Transverse colon (tissue), 4 donors: ENCODE results near the gene PAWR. TPM values are rescaled to one million over a fixed set of nuclear protein-coding genes. Genes with fewer than 3 reads are reported as not detected.
A peak's percentile ranks its signal among the peaks of the same experiment; 100 is the strongest.

ENCODE experiments used
- DNase-seq: peaks from one replicate; pipeline ENCODE4 v3.0.0-alpha.2; 2019
- H3K27ac ChIP-seq, 4 donors: fragments of 200-600 bp; sonication (generic); 2 replicates each; pipeline ENCODE4 v1.5.1; 2016 to 2018; ENCODE audit warnings: inconsistent platforms in 4 of 4
- H3K27me3 ChIP-seq: fragments of 200-600 bp; sonication (generic); 2 replicates; pipeline ENCODE4 v1.5.1; 2017; ENCODE audit warnings: inconsistent platforms
- H3K36me3 ChIP-seq, 4 donors: fragments of 200-600 bp; sonication (generic); 2 replicates each; pipeline ENCODE4 v1.5.1; 2017 to 2019; ENCODE audit warnings: inconsistent platforms in 4 of 4
- H3K4me1 ChIP-seq, 4 donors: fragments of 200-600 bp; sonication (generic); 2 replicates each; pipeline ENCODE4 v1.5.1; 2017 to 2020; ENCODE audit warnings: inconsistent platforms in 4 of 4
- H3K4me3 ChIP-seq, 4 donors: fragments of 200-600 bp; sonication (generic); 1 replicate in 1 of 4; 2 replicates in 3 of 4; pipeline versions ENCODE4 v1.5.1 to v1.6.1; 2017 to 2019; ENCODE audit warnings: inconsistent platforms in 4 of 4
- H3K9me3 ChIP-seq, 2 donors: fragments of 200-600 bp; sonication (generic); 2 replicates each; pipeline ENCODE4 v1.5.1; 2017 to 2019; ENCODE audit warnings: inconsistent platforms in 2 of 2
- EP300 ChIP-seq: sonication (generic); formaldehyde crosslinking; IDR thresholded peaks from one replicate; pipeline ENCODE4 v1.6.1; 2017; ENCODE audit warnings: antibody characterized with exemption, low read depth
- POLR2A ChIP-seq: fragments of 450-650 bp; IDR thresholded peaks from one replicate; pipeline ENCODE4 v1.6.1; 2016; ENCODE audit warnings: antibody characterized with exemption, mild to moderate bottlenecking, moderate library complexity
- POLR2AphosphoS5 ChIP-seq, 3 donors: sonication (generic); formaldehyde crosslinking; IDR thresholded peaks; one replicate each; pipeline ENCODE4 v1.6.1; 2016; ENCODE audit warnings: antibody characterized with exemption in 3 of 3
- WGBS, 2 donors: methylation state at CpG; one replicate each; pipeline ENCODE4 v1.1.5; 2018; ENCODE audit warnings: low coverage in 1 of 2; 5-methylcytosine and 5-hydroxymethylcytosine counted together
- in situ Hi-C, 4 donors: fragments of 200-750 bp; cut with MboI; loops; one replicate each; pipeline versions ENCODE4 v1.15.0 to v1.15.1; 2017; ENCODE audit warnings: low sequenced_read_pairs in 3 of 4, low pct_ligation_motif_present in 1 of 4, low pct_unique_long_range_greater_than_20kb in 1 of 4
- intact Hi-C: fragments of 100-400 bp; cut with DNase I; formaldehyde crosslinking; loops from one replicate; pipeline ENCODE4 v1.15.1; 2023; ENCODE audit warnings: low total_unique reads
- total RNA-seq, 4 donors: library from RNA; depleted of rRNA; stranded (reverse); fragments of >200 nt; gene quantifications; one replicate each; pipeline ENCODE4 v1.1.0, GENCODE V29; 2016
- TF ChIP-seq, protein P1 (sequence below), 5 experiments: fragments of 200-600 bp in 3 of 5; fragments of 450-650 bp in 2 of 5; sonication (generic) in 3 of 5; IDR thresholded peaks; 1 replicate in 2 of 5; 2 replicates in 3 of 5; pipeline ENCODE4 v1.5.1; 2016 to 2017; ENCODE audit warnings: antibody characterized with exemption in 5 of 5, inconsistent platforms in 3 of 5, mild to moderate bottlenecking in 2 of 5, moderate library complexity in 1 of 5

PAWR gene
- total RNA-seq, 4 donors from 2014 or later, result 82.3 to 188 (median 115) TPM

DNA sequence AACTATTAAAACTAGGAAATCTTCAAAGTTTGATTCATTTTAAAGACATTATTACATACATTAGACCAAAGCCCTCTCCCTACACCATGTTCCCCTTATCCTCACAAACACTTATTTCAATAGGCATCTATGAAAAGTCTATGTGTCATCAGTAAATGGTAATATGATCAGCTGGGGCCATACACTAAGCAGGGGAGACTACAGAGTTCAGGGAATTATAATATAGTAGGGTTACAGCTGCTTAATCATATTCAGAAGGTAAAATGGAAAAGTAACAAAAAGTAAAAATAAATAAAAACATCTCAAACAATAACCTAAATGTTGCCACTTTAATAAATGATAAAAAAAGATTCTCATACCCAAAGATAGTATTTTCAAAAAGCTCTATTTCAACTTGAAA is 29.1 kb downstream of the PAWR start:
- in situ Hi-C loops (no loop called here), intact Hi-C loops (no loop called here)
- H3K36me3 ChIP-seq, result no peaks in the 10 kb centered on the region
- peak overlapping the region in 1 of 4 donors; percentile 65 for H3K27ac ChIP-seq
- TF ChIP-seq POLR2AphosphoS5 (IDR thresholded peaks at IDR 0.05), result no peak
- H3K4me1 ChIP-seq, result peaks cover 12 to 65% (median 18%) of the 10 kb centered on the region in 4 donors
- no peaks in the 10 kb centered on the region for H3K9me3 ChIP-seq
- H3K27me3 ChIP-seq, result no peaks in the 10 kb centered on the region
- no peak overlapping the region for H3K4me3 ChIP-seq
- DNase-seq, result no peak

- in situ Hi-C loops (no loop called here), intact Hi-C loops (no loop called here)
- peak overlapping the region; percentile 65 to 76 (median 72) for H3K27ac ChIP-seq
- TF ChIP-seq POLR2AphosphoS5 (IDR thresholded peaks at IDR 0.05) (peak in 1 of 3 donors; percentile 20), POLR2A (no peak), EP300 (no peak)
- TF ChIP-seq, protein P1, sequence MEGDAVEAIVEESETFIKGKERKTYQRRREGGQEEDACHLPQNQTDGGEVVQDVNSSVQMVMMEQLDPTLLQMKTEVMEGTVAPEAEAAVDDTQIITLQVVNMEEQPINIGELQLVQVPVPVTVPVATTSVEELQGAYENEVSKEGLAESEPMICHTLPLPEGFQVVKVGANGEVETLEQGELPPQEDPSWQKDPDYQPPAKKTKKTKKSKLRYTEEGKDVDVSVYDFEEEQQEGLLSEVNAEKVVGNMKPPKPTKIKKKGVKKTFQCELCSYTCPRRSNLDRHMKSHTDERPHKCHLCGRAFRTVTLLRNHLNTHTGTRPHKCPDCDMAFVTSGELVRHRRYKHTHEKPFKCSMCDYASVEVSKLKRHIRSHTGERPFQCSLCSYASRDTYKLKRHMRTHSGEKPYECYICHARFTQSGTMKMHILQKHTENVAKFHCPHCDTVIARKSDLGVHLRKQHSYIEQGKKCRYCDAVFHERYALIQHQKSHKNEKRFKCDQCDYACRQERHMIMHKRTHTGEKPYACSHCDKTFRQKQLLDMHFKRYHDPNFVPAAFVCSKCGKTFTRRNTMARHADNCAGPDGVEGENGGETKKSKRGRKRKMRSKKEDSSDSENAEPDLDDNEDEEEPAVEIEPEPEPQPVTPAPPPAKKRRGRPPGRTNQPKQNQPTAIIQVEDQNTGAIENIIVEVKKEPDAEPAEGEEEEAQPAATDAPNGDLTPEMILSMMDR (IDR thresholded peaks at IDR 0.05), result no peak
- H3K27me3 ChIP-seq, result no peaks in the 10 kb centered on the region
- H3K36me3 ChIP-seq, result no peaks in the 10 kb centered on the region
- 25 to 27% methylated on average over 1 of the region's 1 CpG for WGBS, 2 donors
- no peak for DNase-seq
- no peaks in the 10 kb centered on the region for H3K9me3 ChIP-seq
- no peak overlapping the region for H3K4me3 ChIP-seq
- peaks cover 2 to 49% (median 19%) of the 10 kb centered on the region in 4 donors for H3K4me1 ChIP-seq
Observed at GRCh38 chr12:79659961-79660431, 30.8 kb downstream of the PAWR start.

DNA sequence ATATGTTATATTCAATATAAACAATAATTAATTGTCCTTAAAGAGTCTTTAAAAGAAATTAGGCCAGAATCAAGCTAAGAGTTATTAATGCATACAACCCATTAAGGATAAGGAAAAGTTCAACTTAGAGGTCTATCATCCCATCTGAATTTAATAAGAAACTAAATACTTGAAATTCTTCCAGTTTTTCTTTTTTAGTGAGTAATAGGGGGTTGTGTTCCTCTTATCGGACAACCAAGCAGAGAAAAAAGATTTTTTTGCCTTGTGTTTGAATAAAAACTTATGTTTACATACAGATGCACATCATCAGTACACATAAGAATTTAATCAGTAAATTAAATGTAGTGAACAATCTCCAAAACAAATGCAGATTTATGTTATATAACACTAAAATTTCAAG is 32.5 kb downstream of the PAWR start:
- peak overlapping the region in 1 of 4 donors; percentile 65 for H3K27ac ChIP-seq
- intact Hi-C loops, result no loop called here
- TF ChIP-seq EP300, result no peak
- TF ChIP-seq POLR2AphosphoS5 (IDR thresholded peaks at IDR 0.05), result no peak
- no peak for TF ChIP-seq POLR2A
- TF ChIP-seq, protein P1 (IDR thresholded peaks at IDR 0.05), result no peak
- no peak for DNase-seq
- peaks cover 2 to 57% (median 21%) of the 10 kb centered on the region in 4 donors for H3K4me1 ChIP-seq
- H3K36me3 ChIP-seq, result no peaks in the 10 kb centered on the region
- no peak overlapping the region for H3K4me3 ChIP-seq
- H3K9me3 ChIP-seq, result no peaks in the 10 kb centered on the region
- 74 to 76% methylated on average over 1 of the region's 1 CpG for WGBS, 2 donors
- no peaks in the 10 kb centered on the region for H3K27me3 ChIP-seq
- in situ Hi-C loops, result no loop called here

DNA sequence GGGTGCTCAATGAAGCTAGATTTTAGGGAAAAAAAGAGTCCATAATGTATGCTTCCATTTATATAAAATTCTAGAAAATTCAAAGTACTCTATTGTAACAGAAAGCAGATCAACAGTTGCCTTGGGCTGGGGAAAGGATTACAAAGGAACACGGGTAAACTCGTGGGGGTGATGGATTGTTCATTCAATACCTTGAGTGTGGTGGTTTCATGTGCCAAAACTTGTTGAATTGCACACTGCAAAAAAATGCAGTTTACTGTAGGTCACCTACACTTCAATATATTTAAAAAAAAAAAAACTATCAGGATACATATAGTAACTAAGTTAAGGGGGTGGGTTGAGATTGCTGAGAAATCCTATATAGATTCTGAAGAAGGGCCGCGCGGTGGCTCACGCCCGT is 33.6 kb downstream of the PAWR start:
- Histone ChIP-seq H3K27me3 (no peaks in the 10 kb centered on the region), H3K9me3 (no peaks in the 10 kb centered on the region), H3K36me3 (no peaks in the 10 kb centered on the region), H3K4me3 (no peak overlapping the region), H3K4me1 (peaks cover 2 to 48% (median 20%) of the 10 kb centered on the region in 4 donors), H3K27ac (no peak overlapping the region)
- WGBS, 2 donors, result 97% methylated on average over 7 of the region's 7 CpGs; no CpG with 5 or more reads in 1 of the 2 donors
- in situ Hi-C loops, result no loop called here
- no peak for DNase-seq
- TF ChIP-seq POLR2A (no peak), EP300 (no peak), POLR2AphosphoS5 (IDR thresholded peaks at IDR 0.05) (no peak)
- TF ChIP-seq, protein P1 (IDR thresholded peaks at IDR 0.05), result no peak
- intact Hi-C loops, result no loop called here

DNA sequence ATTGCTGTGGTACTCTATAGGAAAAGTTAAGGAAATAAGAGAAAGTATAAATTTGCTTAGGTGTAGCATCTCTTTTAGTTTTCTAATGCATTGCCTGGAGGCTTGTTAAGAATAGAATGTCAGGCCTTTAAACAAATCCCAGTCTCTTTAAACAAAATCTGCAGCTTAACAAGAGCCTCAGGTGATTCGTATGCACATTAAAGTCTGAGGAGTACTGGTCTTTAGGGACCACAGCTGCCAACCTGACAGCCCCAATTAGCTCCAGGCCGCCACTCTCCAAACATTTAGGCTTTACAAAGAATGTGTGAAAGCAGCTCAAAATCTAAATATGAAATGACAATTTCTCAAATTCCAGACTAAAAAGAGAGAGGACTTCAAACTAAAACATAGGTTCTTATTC is 35.7 kb downstream of the PAWR start:
- intact Hi-C loops, result no loop called here
- Histone ChIP-seq H3K36me3 (no peaks in the 10 kb centered on the region), H3K9me3 (no peaks in the 10 kb centered on the region), H3K27me3 (no peaks in the 10 kb centered on the region), H3K27ac (no peak overlapping the region), H3K4me1 (peaks cover 0 to 38% (median 14%) of the 10 kb centered on the region in 4 donors), H3K4me3 (no peak overlapping the region)
- WGBS, 2 donors, result 86% methylated on average over 2 of the region's 2 CpGs; no CpG with 5 or more reads in 1 of the 2 donors
- DNase-seq, result no peak
- in situ Hi-C loops, result no loop called here
- TF ChIP-seq POLR2AphosphoS5 (IDR thresholded peaks at IDR 0.05) (no peak), POLR2A (no peak), EP300 (no peak)
- TF ChIP-seq, protein P1 (IDR thresholded peaks at IDR 0.05), result no peak
